Cardiac fibroblast (primary cell): ENCODE measurements around the gene ERGIC2.
A peak's percentile ranks its signal among the peaks of the same experiment; 100 is the strongest.

Experiments
- DNase-seq, 2 donors: peaks; one replicate each; pipeline versions ENCODE4 v3.0.0 to v3.0.0-alpha.2; 2010; ENCODE audit warnings: low read depth in 2 of 2
- H3K4me3 ChIP-seq, 2 donors: replicated peaks in 1 of 2; 1 replicate in 1 of 2; 2 replicates in 1 of 2; pipeline ENCODE4 v1.5.1; 2011; ENCODE audit warnings: low read depth in 2 of 2, low read length in 2 of 2, mild to moderate bottlenecking in 2 of 2, moderate library complexity in 1 of 2
- TF ChIP-seq, protein P1 (sequence below): IDR thresholded peaks from one replicate; pipeline ENCODE4 v1.5.1; 2011; ENCODE audit warnings: low read depth, mild to moderate bottlenecking, low read length, inconsistent platforms

ERGIC2 gene

DNA sequence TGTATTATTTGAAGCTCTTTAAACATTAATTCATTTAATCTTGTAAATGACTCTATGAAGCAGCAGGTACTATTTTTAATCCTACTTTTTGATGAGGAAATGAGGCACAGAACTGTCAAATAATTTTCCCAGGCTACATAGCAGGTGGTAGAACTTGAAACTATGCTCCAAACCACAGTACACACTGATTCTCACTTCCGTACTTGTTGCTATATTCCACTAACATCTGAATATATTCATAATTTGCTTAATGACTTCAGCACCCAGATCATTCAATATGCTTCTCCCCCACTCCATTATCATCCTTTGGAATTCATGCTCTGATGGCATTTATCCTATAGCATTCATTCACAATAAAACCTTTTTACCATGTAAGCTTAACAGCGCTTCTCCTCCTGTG lies 4.9 kb downstream of the ERGIC2 start:
- DNase-seq: no peak
- TF ChIP-seq, protein P1, sequence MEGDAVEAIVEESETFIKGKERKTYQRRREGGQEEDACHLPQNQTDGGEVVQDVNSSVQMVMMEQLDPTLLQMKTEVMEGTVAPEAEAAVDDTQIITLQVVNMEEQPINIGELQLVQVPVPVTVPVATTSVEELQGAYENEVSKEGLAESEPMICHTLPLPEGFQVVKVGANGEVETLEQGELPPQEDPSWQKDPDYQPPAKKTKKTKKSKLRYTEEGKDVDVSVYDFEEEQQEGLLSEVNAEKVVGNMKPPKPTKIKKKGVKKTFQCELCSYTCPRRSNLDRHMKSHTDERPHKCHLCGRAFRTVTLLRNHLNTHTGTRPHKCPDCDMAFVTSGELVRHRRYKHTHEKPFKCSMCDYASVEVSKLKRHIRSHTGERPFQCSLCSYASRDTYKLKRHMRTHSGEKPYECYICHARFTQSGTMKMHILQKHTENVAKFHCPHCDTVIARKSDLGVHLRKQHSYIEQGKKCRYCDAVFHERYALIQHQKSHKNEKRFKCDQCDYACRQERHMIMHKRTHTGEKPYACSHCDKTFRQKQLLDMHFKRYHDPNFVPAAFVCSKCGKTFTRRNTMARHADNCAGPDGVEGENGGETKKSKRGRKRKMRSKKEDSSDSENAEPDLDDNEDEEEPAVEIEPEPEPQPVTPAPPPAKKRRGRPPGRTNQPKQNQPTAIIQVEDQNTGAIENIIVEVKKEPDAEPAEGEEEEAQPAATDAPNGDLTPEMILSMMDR: no peak
- no peak overlapping the region for H3K4me3 ChIP-seq

DNA sequence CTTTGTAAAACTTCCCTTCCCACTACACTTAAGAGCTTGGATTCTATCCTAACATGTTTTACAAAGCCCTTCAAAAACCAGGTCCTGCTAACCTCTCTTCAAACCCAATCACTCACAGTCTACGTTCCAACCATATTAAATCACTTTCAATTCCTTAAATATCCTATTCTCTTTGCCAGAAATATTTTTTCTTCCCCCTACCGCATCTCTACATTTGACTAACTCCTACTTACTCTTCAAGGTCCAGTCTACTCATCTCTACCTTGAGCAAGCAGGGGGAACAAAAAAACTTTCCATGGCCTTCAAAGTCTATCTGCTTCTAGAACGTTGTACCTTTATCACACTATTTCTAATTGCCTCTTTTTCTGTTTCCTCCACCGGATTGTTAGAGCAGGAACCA lies 6.1 kb downstream of the ERGIC2 start:
- TF ChIP-seq, protein P1: no peak
- no peak for DNase-seq

DNA sequence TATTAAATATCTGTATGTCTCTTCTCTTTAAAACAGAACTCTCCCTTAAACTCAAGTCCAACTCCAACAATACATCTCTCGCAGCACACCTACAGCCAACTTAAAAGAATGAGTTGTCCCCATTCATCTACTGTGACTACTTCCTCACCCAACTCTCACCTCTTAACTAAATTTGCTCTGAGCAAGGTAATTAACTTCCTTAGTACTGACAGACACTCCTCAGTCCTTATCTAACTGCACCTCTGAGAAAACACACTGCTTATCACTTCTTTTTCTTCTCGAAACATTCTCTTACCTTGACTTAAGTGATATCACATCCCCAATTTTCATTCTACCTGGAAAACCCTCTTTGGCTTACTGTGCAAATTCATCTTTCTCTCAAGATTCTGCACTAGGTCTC lies 7.0 kb downstream of the ERGIC2 start:
- H3K4me3 ChIP-seq: no peak overlapping the region
- no peak for DNase-seq
- TF ChIP-seq, protein P1: no peak

More for the DNA sequence above, 6.1 kb downstream of the ERGIC2 start:
- no peak overlapping the region for H3K4me3 ChIP-seq

DNA sequence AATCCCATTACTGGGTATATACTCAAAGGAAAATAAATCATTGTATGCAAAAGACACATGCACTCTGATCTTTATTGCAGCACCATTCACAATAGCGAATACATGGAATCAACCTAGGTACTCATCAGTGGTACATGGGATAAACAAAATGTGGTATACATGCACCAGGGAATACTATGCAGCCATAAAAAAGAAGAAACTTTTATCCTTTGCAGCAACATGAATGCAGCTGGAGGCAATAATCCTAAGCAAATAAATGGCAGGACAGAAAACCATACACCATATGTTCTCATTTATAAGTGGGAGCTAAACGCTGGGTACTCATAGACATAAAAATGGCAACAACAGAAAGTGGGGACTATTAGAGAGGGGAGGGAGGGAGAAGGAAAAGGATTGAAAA lies 15.9 kb downstream of the ERGIC2 start:
- no peak for DNase-seq
- H3K4me3 ChIP-seq: no peak overlapping the region

GRCh38 chr12:29354954-29355353 lies 26.0 kb downstream of the ERGIC2 start:
- DNase-seq: no peak
- H3K4me3 ChIP-seq: no peak overlapping the region
- TF ChIP-seq, protein P1: no peak

More for the DNA sequence above, 15.9 kb downstream of the ERGIC2 start:
- TF ChIP-seq, protein P1: no peak

GRCh38 chr12:29350080-29350479 lies 30.9 kb downstream of the ERGIC2 start:
- TF ChIP-seq, protein P1: no peak
- peak; percentile 70 to 71 for DNase-seq
- H3K4me3 ChIP-seq: no peak overlapping the region

DNA sequence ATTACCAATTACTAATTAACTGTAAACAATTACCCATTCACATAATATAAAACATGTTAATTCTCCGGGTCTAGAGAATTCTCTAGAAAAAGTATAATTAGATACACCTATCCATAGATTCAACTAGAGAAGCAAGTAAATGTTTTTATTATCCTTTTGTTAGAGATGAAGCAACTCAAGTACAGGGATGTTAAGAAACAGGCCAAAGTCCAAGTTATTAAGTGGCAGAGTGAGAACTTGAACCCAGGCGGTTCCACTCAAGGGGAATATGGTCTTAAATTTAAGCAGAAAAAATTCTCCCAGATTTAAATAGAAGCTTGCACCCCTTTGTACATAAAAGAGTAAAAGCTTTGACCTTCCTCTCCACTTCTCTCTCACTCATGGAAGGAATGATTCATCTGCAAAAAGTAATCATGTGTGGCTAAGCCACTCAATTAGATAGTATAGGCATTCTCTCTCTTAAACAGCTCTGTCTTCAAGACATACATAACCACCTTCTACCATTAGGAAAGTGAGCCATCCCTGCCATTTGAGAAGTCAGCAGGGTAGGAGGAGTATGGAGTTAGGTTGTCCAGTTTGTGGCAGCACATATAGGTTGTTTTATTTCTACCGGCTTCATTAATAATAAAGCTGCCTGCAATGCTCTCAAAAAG lies 34.1 kb downstream of the ERGIC2 start:
- H3K4me3 ChIP-seq: no peak overlapping the region
- DNase-seq: peak in 1 of 2 donors; percentile 7
- TF ChIP-seq, protein P1: no peak
